Transverse colon (tissue), 4 donors: Measurements from ENCODE around the gene NOP53.

Source experiments
- EP300 ChIP-seq: sonication (generic); formaldehyde crosslinking; IDR thresholded peaks from one replicate; pipeline ENCODE4 v1.6.1; 2017; ENCODE audit warnings: antibody characterized with exemption, low read depth
- POLR2A ChIP-seq: fragments of 450-650 bp; IDR thresholded peaks from one replicate; pipeline ENCODE4 v1.6.1; 2016; ENCODE audit warnings: antibody characterized with exemption, mild to moderate bottlenecking, moderate library complexity
- POLR2AphosphoS5 ChIP-seq, 3 donors: sonication (generic); formaldehyde crosslinking; IDR thresholded peaks; one replicate each; pipeline ENCODE4 v1.6.1; 2016; ENCODE audit warnings: antibody characterized with exemption in 3 of 3
- TF ChIP-seq, protein P1 (sequence below), 5 experiments: fragments of 200-600 bp in 3 of 5; fragments of 450-650 bp in 2 of 5; sonication (generic) in 3 of 5; IDR thresholded peaks; 1 replicate in 2 of 5; 2 replicates in 3 of 5; pipeline ENCODE4 v1.5.1; 2016 to 2017; ENCODE audit warnings: antibody characterized with exemption in 5 of 5, inconsistent platforms in 3 of 5, mild to moderate bottlenecking in 2 of 5, moderate library complexity in 1 of 5

GRCh38 chr19:47762151-47762550, 16.8 kb downstream of the NOP53 start:
- TF ChIP-seq, protein P1, sequence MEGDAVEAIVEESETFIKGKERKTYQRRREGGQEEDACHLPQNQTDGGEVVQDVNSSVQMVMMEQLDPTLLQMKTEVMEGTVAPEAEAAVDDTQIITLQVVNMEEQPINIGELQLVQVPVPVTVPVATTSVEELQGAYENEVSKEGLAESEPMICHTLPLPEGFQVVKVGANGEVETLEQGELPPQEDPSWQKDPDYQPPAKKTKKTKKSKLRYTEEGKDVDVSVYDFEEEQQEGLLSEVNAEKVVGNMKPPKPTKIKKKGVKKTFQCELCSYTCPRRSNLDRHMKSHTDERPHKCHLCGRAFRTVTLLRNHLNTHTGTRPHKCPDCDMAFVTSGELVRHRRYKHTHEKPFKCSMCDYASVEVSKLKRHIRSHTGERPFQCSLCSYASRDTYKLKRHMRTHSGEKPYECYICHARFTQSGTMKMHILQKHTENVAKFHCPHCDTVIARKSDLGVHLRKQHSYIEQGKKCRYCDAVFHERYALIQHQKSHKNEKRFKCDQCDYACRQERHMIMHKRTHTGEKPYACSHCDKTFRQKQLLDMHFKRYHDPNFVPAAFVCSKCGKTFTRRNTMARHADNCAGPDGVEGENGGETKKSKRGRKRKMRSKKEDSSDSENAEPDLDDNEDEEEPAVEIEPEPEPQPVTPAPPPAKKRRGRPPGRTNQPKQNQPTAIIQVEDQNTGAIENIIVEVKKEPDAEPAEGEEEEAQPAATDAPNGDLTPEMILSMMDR (IDR thresholded peaks at IDR 0.05): no peak
- TF ChIP-seq POLR2A: no peak
- no peak for TF ChIP-seq EP300
- no peak for TF ChIP-seq POLR2AphosphoS5 (IDR thresholded peaks at IDR 0.05)
